ENCODE measurements around the gene MYO7A.
A peak's percentile ranks its signal among the peaks of the same experiment; 100 is the strongest.

MYO7A gene

GRCh38 chr11:77126156-77126775, 1.8 kb upstream of the MYO7A start:
- Histone ChIP-seq H3K79me2 (ENCODE audit: insufficient read depth, low read length) (no peaks in the 10 kb centered on the region), H3K27me3 (ENCODE audit: insufficient read depth, low read length, poor library complexity, severe bottlenecking) (no peaks in the 10 kb centered on the region), H3K4me1 (ENCODE audit: insufficient read depth, low read length, poor library complexity, severe bottlenecking) (peaks cover 9% of the 10 kb centered on the region), H3K36me3 (ENCODE audit: insufficient read depth, low read length) (no peaks in the 10 kb centered on the region; the same call in 1 of the 2 replicates), H3F3A (ENCODE audit: low read depth) (no peaks in the 10 kb centered on the region), H3K9me2 (replicated peaks; ENCODE audit: low read depth, low read length) (no peaks in the 10 kb centered on the region), H4K20me1 (ENCODE audit: insufficient read depth, low read length, poor library complexity, severe bottlenecking) (no peaks in the 10 kb centered on the region), H3K9me3 (ENCODE audit: insufficient read depth, low read depth, low read length) (no peaks in the 10 kb centered on the region), H2AFZ (ENCODE audit: low read length) (no peak overlapping the region), H3K9ac (ENCODE audit: low read depth, low read length, poor library complexity, severe bottlenecking) (no peak overlapping the region), H3K4me3 (ENCODE audit: low read length, poor library complexity, severe bottlenecking) (no peak overlapping the region), H3K4me2 (ENCODE audit: low read depth, low read length, poor library complexity, severe bottlenecking) (no peak overlapping the region)
- no peak for TF ChIP-seq CTCF (conservative IDR thresholded peaks at IDR 0.05; ENCODE audit: low read length)
- TF ChIP-seq EZH2phosphoT487 (IDR thresholded peaks at IDR 0.05; ENCODE audit: borderline replicate concordance), result no peak

GRCh38 chr11:77126861-77127234, 1.2 kb upstream of the MYO7A start:
- Histone ChIP-seq H3K4me3 (ENCODE audit: low read length, poor library complexity, severe bottlenecking) (peak overlapping the region; percentile 62), H3K4me2 (ENCODE audit: low read depth, low read length, poor library complexity, severe bottlenecking) (peak overlapping the region; percentile 53), H3K9me3 (ENCODE audit: insufficient read depth, low read depth, low read length) (no peaks in the 10 kb centered on the region), H3K79me2 (ENCODE audit: insufficient read depth, low read length) (no peaks in the 10 kb centered on the region), H3F3A (ENCODE audit: low read depth) (no peaks in the 10 kb centered on the region), H4K20me1 (ENCODE audit: insufficient read depth, low read length, poor library complexity, severe bottlenecking) (no peaks in the 10 kb centered on the region), H3K4me1 (ENCODE audit: insufficient read depth, low read length, poor library complexity, severe bottlenecking) (peaks cover 3% of the 10 kb centered on the region), H2AFZ (ENCODE audit: low read length) (peak overlapping the region; percentile 68; the same call in 1 of the 2 replicates), H3K9ac (ENCODE audit: low read depth, low read length, poor library complexity, severe bottlenecking) (peak overlapping the region; percentile 22), H3K36me3 (ENCODE audit: insufficient read depth, low read length) (no peaks in the 10 kb centered on the region; the same call in 1 of the 2 replicates), H3K9me2 (replicated peaks; ENCODE audit: low read depth, low read length) (no peaks in the 10 kb centered on the region), H3K27me3 (ENCODE audit: insufficient read depth, low read length, poor library complexity, severe bottlenecking) (no peaks in the 10 kb centered on the region)
- TF ChIP-seq EZH2phosphoT487 (IDR thresholded peaks at IDR 0.05; ENCODE audit: borderline replicate concordance), result no peak
- TF ChIP-seq CTCF (conservative IDR thresholded peaks at IDR 0.05; ENCODE audit: low read length), result no peak

GRCh38 chr11:77127235-77127911, 673 bp upstream of the MYO7A start:
- H3F3A ChIP-seq (ENCODE audit: low read depth), result no peaks in the 10 kb centered on the region
- no peaks in the 10 kb centered on the region for H3K9me3 ChIP-seq (ENCODE audit: insufficient read depth, low read depth, low read length)
- peak overlapping the region; percentile 68; the same call in 1 of the 2 replicates for H2AFZ ChIP-seq (ENCODE audit: low read length)
- no peaks in the 10 kb centered on the region for H3K9me2 ChIP-seq (replicated peaks; ENCODE audit: low read depth, low read length)
- H3K27me3 ChIP-seq (ENCODE audit: insufficient read depth, low read length, poor library complexity, severe bottlenecking), result no peaks in the 10 kb centered on the region
- TF ChIP-seq CTCF (conservative IDR thresholded peaks at IDR 0.05; ENCODE audit: low read length), result peak; percentile 99
- no peak for TF ChIP-seq EZH2phosphoT487 (IDR thresholded peaks at IDR 0.05; ENCODE audit: borderline replicate concordance)
- H3K4me1 ChIP-seq (ENCODE audit: insufficient read depth, low read length, poor library complexity, severe bottlenecking), result no peaks in the 10 kb centered on the region
- peak overlapping the region; percentile 22 for H3K9ac ChIP-seq (ENCODE audit: low read depth, low read length, poor library complexity, severe bottlenecking)
- no peaks in the 10 kb centered on the region for H3K79me2 ChIP-seq (ENCODE audit: insufficient read depth, low read length)
- H3K4me3 ChIP-seq (ENCODE audit: low read length, poor library complexity, severe bottlenecking), result peak overlapping the region; percentile 62
- peak overlapping the region; percentile 53 for H3K4me2 ChIP-seq (ENCODE audit: low read depth, low read length, poor library complexity, severe bottlenecking)
- no peaks in the 10 kb centered on the region; the same call in 1 of the 2 replicates for H3K36me3 ChIP-seq (ENCODE audit: insufficient read depth, low read length)
- no peaks in the 10 kb centered on the region for H4K20me1 ChIP-seq (ENCODE audit: insufficient read depth, low read length, poor library complexity, severe bottlenecking)

Measured in Loucy (cell line).